ENCODE data around the gene E2F3. TPM values are rescaled to one million over a fixed set of nuclear protein-coding genes. Genes with fewer than 3 reads are reported as not detected.

The E2F3 gene
- total RNA-seq, 4 donors from 2014 or later: 5.4 to 7.1 (median 6.1) TPM

DNA sequence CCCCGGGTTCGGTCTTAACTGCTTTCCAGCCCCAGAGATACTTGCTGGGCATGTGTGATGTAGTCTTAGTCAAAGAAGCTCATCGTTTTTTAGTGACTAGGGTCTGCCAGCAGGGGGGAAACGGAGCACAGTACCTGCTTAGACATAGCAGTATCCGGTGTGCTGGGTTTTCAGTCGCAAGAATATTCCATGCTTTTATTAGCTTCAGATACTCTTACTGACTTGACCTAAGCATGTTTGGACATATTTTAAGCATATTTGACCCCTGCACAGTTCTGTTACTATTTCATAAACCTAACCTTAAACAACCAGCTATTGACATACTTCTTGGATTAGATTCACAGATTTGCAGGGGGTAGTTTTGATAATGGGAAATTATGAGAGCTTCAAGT is 3.0 kb downstream of the E2F3 start:
- TF ChIP-seq POLR2A (IDR thresholded peaks at IDR 0.05): no peak
- TF ChIP-seq, protein P1, sequence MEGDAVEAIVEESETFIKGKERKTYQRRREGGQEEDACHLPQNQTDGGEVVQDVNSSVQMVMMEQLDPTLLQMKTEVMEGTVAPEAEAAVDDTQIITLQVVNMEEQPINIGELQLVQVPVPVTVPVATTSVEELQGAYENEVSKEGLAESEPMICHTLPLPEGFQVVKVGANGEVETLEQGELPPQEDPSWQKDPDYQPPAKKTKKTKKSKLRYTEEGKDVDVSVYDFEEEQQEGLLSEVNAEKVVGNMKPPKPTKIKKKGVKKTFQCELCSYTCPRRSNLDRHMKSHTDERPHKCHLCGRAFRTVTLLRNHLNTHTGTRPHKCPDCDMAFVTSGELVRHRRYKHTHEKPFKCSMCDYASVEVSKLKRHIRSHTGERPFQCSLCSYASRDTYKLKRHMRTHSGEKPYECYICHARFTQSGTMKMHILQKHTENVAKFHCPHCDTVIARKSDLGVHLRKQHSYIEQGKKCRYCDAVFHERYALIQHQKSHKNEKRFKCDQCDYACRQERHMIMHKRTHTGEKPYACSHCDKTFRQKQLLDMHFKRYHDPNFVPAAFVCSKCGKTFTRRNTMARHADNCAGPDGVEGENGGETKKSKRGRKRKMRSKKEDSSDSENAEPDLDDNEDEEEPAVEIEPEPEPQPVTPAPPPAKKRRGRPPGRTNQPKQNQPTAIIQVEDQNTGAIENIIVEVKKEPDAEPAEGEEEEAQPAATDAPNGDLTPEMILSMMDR (IDR thresholded peaks at IDR 0.05): peak in 4 of 6 experiments; percentile 25 to 56 (median 42)
- Histone ChIP-seq H3K4me1 (peaks cover 0 to 38% (median 0%) of the 10 kb centered on the region in 3 donors), H3K4me3 (peak overlapping the region; percentile 71 to 93 (median 86)), H3K27ac (peak overlapping the region; percentile 93 to 95 (median 94)), H3K9me3 (no peaks in the 10 kb centered on the region), H3K27me3 (no peaks in the 10 kb centered on the region), H3K36me3 (peaks cover 0 to 8% (median 0%) of the 10 kb centered on the region in 3 donors)
- DNase-seq: peak; percentile 2
- WGBS, 2 donors: 2% methylated on average over 6 of the region's 6 CpGs
- intact Hi-C loops (cut with DNase I): loop anchor here (5.0 kb wide), 1 partner anchor 128 kb away; the partner anchor contains the start of gene CDKAL1

DNA sequence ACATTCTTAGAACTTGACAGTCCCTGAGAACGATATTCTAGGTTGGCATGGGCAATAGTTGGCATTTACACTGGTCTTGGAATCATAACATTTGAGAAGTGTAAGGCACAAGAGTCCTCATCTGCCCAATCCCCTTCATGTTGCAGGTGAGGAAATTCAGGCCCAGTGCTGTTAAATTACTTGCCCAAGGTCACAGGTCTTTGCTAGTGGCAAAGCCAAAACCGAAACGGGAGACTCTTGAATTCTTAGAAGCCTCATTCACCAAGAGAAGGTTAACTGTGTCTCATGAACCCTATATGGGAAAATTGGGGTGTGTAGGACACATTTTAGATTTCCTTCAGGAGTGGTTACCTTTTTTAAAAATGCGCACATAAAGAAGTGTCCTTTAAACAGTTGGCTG is 7.2 kb downstream of the E2F3 start:
- peaks cover 0 to 8% (median 0%) of the 10 kb centered on the region in 3 donors for H3K36me3 ChIP-seq
- intact Hi-C loops (cut with DNase I): no loop called here
- WGBS, 2 donors: 92 to 93% methylated on average over 4 of the region's 4 CpGs
- no peak for DNase-seq
- H3K4me1 ChIP-seq: peaks cover 0 to 36% (median 4%) of the 10 kb centered on the region in 3 donors
- no peak overlapping the region for H3K4me3 ChIP-seq
- H3K9me3 ChIP-seq: no peaks in the 10 kb centered on the region
- H3K27ac ChIP-seq: no peak overlapping the region
- TF ChIP-seq POLR2A (IDR thresholded peaks at IDR 0.05): no peak
- TF ChIP-seq, protein P1 (IDR thresholded peaks at IDR 0.05): no peak
- H3K27me3 ChIP-seq: no peaks in the 10 kb centered on the region

DNA sequence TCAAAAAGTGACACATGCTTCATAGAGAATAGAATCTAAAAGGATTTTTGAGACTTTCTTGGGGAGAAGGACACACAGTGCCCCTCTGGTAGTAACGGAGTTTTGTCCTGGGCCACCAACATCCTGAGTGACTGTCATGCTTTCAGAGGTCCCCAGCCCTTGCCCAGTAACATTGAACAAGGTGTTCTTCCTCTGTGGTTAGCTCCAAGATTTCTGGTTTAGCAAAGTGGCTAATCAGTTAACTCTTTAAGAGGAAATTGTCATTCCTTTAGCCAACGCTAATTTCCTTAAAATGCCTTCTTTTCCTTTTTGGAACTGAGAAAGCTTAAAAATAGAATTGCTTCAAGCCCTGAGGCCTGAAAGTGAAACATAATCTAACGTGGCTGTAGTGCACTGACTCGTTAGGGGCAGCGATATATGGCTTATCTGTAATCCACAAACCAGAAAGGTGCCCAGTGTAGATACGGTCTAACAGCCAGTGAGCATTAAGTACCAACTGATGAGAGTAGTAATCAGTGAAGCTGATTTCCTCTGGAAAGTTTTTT is 7.8 kb downstream of the E2F3 start:
- Histone ChIP-seq H3K27me3 (no peaks in the 10 kb centered on the region), H3K27ac (peak overlapping the region in 1 of 4 donors; percentile 40), H3K4me1 (peaks cover 0 to 30% (median 4%) of the 10 kb centered on the region in 3 donors), H3K4me3 (peak overlapping the region in 1 of 4 donors; percentile 8), H3K9me3 (no peaks in the 10 kb centered on the region), H3K36me3 (peaks cover 0 to 8% (median 0%) of the 10 kb centered on the region in 3 donors)
- TF ChIP-seq POLR2A (IDR thresholded peaks at IDR 0.05): no peak
- TF ChIP-seq, protein P1 (IDR thresholded peaks at IDR 0.05): no peak
- WGBS, 2 donors: 22 to 40% methylated on average over 6 of the region's 6 CpGs
- intact Hi-C loops (cut with DNase I): no loop called here
- no peak for DNase-seq

DNA sequence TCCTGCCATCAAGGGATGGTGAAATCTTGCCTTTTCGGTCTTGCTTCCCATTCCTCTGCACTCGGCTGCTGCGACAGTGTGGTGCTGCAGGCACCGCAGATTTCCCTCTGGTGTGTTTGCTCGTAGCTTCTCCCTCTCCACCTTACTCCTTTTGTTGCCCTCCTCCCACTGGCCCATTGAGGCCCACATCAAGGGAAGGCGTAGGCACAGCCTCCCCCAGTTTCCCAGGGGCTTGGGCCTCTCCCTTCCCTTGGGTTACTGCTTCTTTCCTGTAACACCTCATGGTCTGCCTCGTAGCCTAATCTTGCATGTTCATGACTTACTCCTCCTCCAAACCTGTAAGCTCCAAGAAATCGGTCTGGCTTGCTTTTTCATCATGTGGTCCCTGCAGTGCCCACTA is 9.9 kb downstream of the E2F3 start:
- TF ChIP-seq POLR2A (IDR thresholded peaks at IDR 0.05): no peak
- TF ChIP-seq, protein P1 (IDR thresholded peaks at IDR 0.05): no peak
- 80% methylated on average over 8 of the region's 8 CpGs for WGBS, 2 donors

DNA sequence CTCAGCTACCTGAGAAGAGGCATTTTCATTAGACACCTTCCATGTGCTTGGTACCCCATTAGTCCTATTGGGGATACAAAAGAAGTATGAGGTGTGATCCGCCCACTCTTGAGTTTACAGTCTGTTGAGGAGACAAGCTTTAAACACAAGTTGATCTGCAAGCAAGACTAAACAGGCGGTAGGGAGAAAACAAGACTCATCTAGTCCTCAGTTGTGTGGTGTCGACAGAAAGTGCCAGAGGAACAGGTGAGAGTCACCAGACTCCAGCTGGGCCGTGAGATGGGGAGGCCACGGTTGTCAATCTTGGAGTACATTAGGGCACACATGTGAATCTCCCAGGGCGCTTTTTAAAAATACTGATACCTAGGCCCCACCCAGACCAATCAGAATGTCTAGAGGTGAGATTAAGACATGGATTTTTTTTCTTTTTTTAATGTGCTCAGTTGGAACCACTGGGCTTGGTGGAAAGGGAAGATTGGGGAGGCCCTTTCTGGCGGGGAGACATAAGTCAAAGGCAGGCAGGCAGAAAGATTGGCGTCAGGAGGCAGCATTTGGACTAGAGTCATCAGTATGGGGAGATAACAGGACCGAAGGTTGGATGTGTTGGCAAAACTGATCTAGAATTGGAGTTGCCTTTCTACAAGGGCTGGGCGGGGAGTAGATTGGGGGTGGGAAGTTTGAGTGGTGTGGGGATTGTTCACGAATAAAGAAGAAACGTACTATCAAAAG is 10.4 kb downstream of the E2F3 start:
- Histone ChIP-seq H3K4me1 (peaks cover 0 to 27% (median 13%) of the 10 kb centered on the region in 3 donors), H3K27ac (no peak overlapping the region), H3K36me3 (no peaks in the 10 kb centered on the region), H3K9me3 (no peaks in the 10 kb centered on the region), H3K4me3 (no peak overlapping the region), H3K27me3 (no peaks in the 10 kb centered on the region)
- 84 to 88% methylated on average over 12 of the region's 12 CpGs for WGBS, 2 donors
- no peak for TF ChIP-seq POLR2A (IDR thresholded peaks at IDR 0.05)
- TF ChIP-seq, protein P1 (IDR thresholded peaks at IDR 0.05): no peak
- DNase-seq: no peak
- intact Hi-C loops (cut with DNase I): no loop called here

More for the DNA sequence above, 9.9 kb downstream of the E2F3 start:
- intact Hi-C loops (cut with DNase I): no loop called here
- Histone ChIP-seq H3K9me3 (no peaks in the 10 kb centered on the region), H3K4me3 (no peak overlapping the region), H3K27me3 (no peaks in the 10 kb centered on the region), H3K27ac (no peak overlapping the region), H3K36me3 (no peaks in the 10 kb centered on the region), H3K4me1 (peaks cover 0 to 22% (median 13%) of the 10 kb centered on the region in 3 donors)
- DNase-seq: no peak
